Measurements from ENCODE around the gene RPS5.

GRCh38 chr19:58398087-58398486, 11.0 kb downstream of the RPS5 start:
- TF ChIP-seq POLR2A (IDR thresholded peaks at IDR 0.05; ENCODE audit: low read length) = no peak
- TF ChIP-seq GATA1 (IDR thresholded peaks at IDR 0.05; ENCODE audit: low read depth, low read length) = no peak
